Muscle of leg (tissue), 11 donors: ENCODE measurements around the gene PANK1. TPM values are rescaled to one million over a fixed set of nuclear protein-coding genes. Genes with fewer than 3 reads are reported as not detected.

Experiments used
- DNase-seq: peaks from one replicate; pipeline ENCODE4 v3.0.0; 2013
- H3K27ac ChIP-seq: one replicate; pipeline ENCODE4 v1.5.1; 2013; ENCODE audit warnings: mild to moderate bottlenecking, low read length, control low read depth
- H3K27me3 ChIP-seq: one replicate; pipeline ENCODE4 v1.6.1; 2013; ENCODE audit warnings: low read length; ENCODE audit not compliant: control insufficient read depth, insufficient read depth
- H3K36me3 ChIP-seq: one replicate; pipeline ENCODE4 v1.6.1; 2013; ENCODE audit warnings: low read length; ENCODE audit not compliant: control insufficient read depth, insufficient read depth
- H3K4me1 ChIP-seq: one replicate; pipeline ENCODE4 v1.6.1; 2013; ENCODE audit warnings: low read length; ENCODE audit not compliant: control insufficient read depth, insufficient read depth
- H3K4me3 ChIP-seq: one replicate; pipeline ENCODE4 v1.5.1; 2013; ENCODE audit warnings: low read length, control low read depth
- H3K9me3 ChIP-seq: replicated peaks from 2 replicates; pipeline ENCODE4 v1.6.1; 2013; ENCODE audit warnings: low read depth, low read length; ENCODE audit not compliant: control insufficient read depth
- WGBS: methylation state at CpG from one replicate; pipeline ENCODE4 v1.1.5; 2013; ENCODE audit warnings: missing lambda C conversion rate; ENCODE audit not compliant: insufficient coverage; 5-methylcytosine and 5-hydroxymethylcytosine counted together
- polyA plus RNA-seq, 8 donors: library from polyadenylated mRNA; unstranded; fragments of 120-200 nt; gene quantifications; one replicate each; pipeline versions ENCODE4 v1.2.1 to v1.2.3, GENCODE V29; 2013; ENCODE audit warnings: inconsistent platforms in 1 of 8, low replicate concordance in 1 of 8; ENCODE audit not compliant: insufficient read length in 8 of 8, insufficient read depth in 1 of 8
- total RNA-seq: library from RNA; stranded (reverse); fragments of 120-200 nt; gene quantifications from one replicate; pipeline ENCODE4 v1.2.4, GENCODE V29; 2013

PANK1 gene
- total and polyA plus RNA-seq, 9 donors, result 13.0 to 17.1 (median 15.0) TPM

- DNase-seq, result no peak
- Histone ChIP-seq H3K9me3 (no peaks in the 10 kb centered on the region), H3K36me3 (no peaks in the 10 kb centered on the region), H3K27me3 (no peaks in the 10 kb centered on the region), H3K4me1 (peaks cover 8% of the 10 kb centered on the region), H3K4me3 (no peak overlapping the region), H3K27ac (no peak overlapping the region)
- no CpG with 5 or more reads among the region's 1 CpG for WGBS
Measured at GRCh38 chr10:89655722-89656121, 10.7 kb upstream of the PANK1 start.

DNA sequence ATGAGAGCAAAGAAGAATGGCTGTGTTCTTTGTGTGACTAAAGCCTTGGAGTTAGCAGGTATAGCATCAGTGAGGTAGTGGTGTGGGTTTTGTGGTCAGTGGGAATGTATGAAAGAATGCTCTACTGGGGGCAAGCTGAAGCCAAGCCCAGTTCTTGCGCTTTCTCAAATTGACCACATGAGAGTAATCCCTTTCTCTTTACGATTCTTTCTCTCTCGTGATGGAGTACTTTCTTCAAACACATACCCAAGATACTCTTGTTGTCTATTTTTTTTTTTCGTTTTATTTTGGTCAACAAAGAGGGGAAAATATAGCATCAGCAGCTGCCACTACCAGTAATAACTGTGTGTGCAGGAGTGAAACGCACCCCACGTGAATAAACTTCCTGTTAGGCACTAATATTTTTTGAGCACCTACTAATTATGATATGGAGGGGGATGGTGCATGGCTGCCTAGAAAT is 8.4 kb upstream of the PANK1 start:
- no peaks in the 10 kb centered on the region for H3K27me3 ChIP-seq
- no peak for DNase-seq
- no peaks in the 10 kb centered on the region for H3K4me1 ChIP-seq
- no CpG with 5 or more reads among the region's 6 CpGs for WGBS
- no peaks in the 10 kb centered on the region for H3K36me3 ChIP-seq
- no peaks in the 10 kb centered on the region for H3K9me3 ChIP-seq
- no peak overlapping the region for H3K27ac ChIP-seq
- H3K4me3 ChIP-seq, result no peak overlapping the region

DNA sequence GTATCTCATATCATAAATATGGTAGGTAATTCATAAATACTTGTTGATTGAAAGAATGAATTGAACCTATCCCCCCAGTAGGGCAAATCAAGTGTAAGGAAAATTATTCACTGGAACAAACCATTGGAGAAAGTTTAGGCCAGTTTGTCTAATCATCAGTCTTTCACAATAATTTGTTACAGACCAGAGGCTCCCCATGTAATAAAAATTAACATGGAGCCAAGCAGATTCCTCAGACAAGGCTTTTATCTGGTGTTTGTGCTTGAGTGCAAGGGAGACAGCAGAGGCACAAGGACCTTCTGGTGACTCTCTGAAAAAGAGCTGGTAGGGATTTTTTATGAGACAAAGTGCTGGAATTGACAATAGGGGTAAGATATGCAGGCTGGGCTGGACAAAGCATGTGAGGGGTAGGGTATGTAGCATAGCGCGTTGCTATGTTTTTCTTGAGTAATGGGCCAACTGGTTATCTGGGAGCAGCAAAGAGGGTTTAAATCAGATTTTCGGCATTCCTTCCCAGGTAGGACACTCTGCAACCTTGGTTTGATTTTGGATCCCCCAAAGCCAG is 7.8 kb upstream of the PANK1 start:
- Histone ChIP-seq H3K27me3 (no peaks in the 10 kb centered on the region), H3K36me3 (no peaks in the 10 kb centered on the region), H3K4me1 (peaks cover 3% of the 10 kb centered on the region), H3K27ac (no peak overlapping the region), H3K9me3 (no peaks in the 10 kb centered on the region), H3K4me3 (no peak overlapping the region)
- no peak for DNase-seq
- 97% methylated on average over 3 of the region's 3 CpGs for WGBS

- DNase-seq, result no peak
- Histone ChIP-seq H3K9me3 (no peaks in the 10 kb centered on the region), H3K4me3 (no peak overlapping the region), H3K27ac (no peak overlapping the region), H3K36me3 (no peaks in the 10 kb centered on the region), H3K27me3 (no peaks in the 10 kb centered on the region), H3K4me1 (peaks cover 4% of the 10 kb centered on the region)
- no CpG with 5 or more reads among the region's 3 CpGs for WGBS
Measured at GRCh38 chr10:89651916-89652573, 7.0 kb upstream of the PANK1 start.

- no CpG with 5 or more reads among the region's 5 CpGs for WGBS
- Histone ChIP-seq H3K4me3 (no peak overlapping the region), H3K4me1 (peaks cover 7% of the 10 kb centered on the region), H3K36me3 (no peaks in the 10 kb centered on the region), H3K27me3 (no peaks in the 10 kb centered on the region), H3K27ac (no peak overlapping the region), H3K9me3 (no peaks in the 10 kb centered on the region)
- no peak for DNase-seq
Measured at GRCh38 chr10:89651205-89651915, 6.3 kb upstream of the PANK1 start.

GRCh38 chr10:89649051-89649450 is 4.0 kb upstream of the PANK1 start:
- Histone ChIP-seq H3K4me1 (peaks cover 15% of the 10 kb centered on the region), H3K27ac (no peak overlapping the region), H3K27me3 (no peaks in the 10 kb centered on the region), H3K36me3 (no peaks in the 10 kb centered on the region), H3K9me3 (no peaks in the 10 kb centered on the region), H3K4me3 (no peak overlapping the region)
- DNase-seq, result no peak
- 86% methylated on average over 1 of the region's 1 CpG for WGBS

DNA sequence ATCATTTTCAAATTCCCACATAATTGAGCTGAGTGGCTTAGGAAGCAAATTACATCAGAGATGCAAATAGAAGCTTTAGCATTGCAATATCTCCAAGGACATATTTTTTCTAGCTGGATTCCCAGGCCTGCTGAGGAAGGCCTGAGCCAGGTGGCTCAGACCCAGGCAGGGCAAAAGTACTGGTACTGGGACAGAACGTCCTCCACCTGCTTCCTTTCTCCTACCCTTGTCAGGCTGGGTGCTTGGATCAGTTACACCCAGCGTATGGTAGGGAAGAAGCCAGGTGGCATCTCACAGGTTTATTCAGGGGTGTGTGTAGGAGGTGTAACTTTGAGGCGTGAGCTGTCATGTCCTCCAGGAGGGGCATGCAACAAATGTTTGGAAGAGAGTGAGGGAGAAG is 3.0 kb upstream of the PANK1 start:
- no peak for DNase-seq
- no peak overlapping the region for H3K27ac ChIP-seq
- no peak overlapping the region for H3K4me3 ChIP-seq
- no peaks in the 10 kb centered on the region for H3K36me3 ChIP-seq
- WGBS, result 100% methylated on average over 1 of the region's 3 CpGs
- no peaks in the 10 kb centered on the region for H3K9me3 ChIP-seq
- H3K4me1 ChIP-seq, result peaks cover 15% of the 10 kb centered on the region
- H3K27me3 ChIP-seq, result no peaks in the 10 kb centered on the region

- no CpG with 5 or more reads among the region's 5 CpGs for WGBS
Measured at GRCh38 chr10:89646889-89647657, 2.0 kb upstream of the PANK1 start.

GRCh38 chr10:89645742-89646172 is 715 bp upstream of the PANK1 start:
- Histone ChIP-seq H3K27me3 (no peaks in the 10 kb centered on the region), H3K36me3 (no peaks in the 10 kb centered on the region), H3K27ac (peak overlapping the region; percentile 92), H3K4me1 (peaks cover 15% of the 10 kb centered on the region), H3K4me3 (peak overlapping the region; percentile 73), H3K9me3 (no peaks in the 10 kb centered on the region)
- DNase-seq, result no peak
- WGBS, result 10% methylated on average over 2 of the region's 6 CpGs

More at GRCh38 chr10:89646889-89647657, 2.0 kb upstream of the PANK1 start:
- Histone ChIP-seq H3K4me1 (peaks cover 15% of the 10 kb centered on the region), H3K27me3 (no peaks in the 10 kb centered on the region), H3K27ac (no peak overlapping the region), H3K36me3 (no peaks in the 10 kb centered on the region), H3K9me3 (no peaks in the 10 kb centered on the region), H3K4me3 (no peak overlapping the region)
- DNase-seq, result no peak

DNA sequence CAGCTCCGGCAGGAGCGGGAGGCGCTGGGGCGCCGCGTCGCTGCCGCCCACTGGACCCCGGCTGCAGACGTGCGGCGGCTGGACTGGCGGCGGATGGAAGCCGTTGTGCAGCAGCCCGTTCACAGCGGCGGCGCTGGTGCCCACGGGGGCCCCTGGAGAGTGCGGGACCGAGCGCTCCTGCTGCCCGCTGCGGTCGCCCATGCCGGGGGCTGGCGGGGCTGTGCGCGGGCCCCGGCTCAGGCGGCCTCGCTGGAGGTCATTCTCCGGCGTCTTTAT is 413 bp downstream of the PANK1 start:
- Histone ChIP-seq H3K4me3 (peak overlapping the region; percentile 73), H3K36me3 (no peaks in the 10 kb centered on the region), H3K27me3 (no peaks in the 10 kb centered on the region), H3K9me3 (no peaks in the 10 kb centered on the region), H3K4me1 (peaks cover 15% of the 10 kb centered on the region), H3K27ac (peak overlapping the region; percentile 92)
- DNase-seq, result no peak
- WGBS, result under 1% methylated on average over 35 of the region's 35 CpGs
